Measurements from ENCODE around the gene ATP1A2.

- TF ChIP-seq ZNF704 (tag by site-specific recombination; IDR thresholded peaks at IDR 0.05) (no peak), ZSCAN30 (tag by site-specific recombination; IDR thresholded peaks at IDR 0.05) (no peak), CTCF (tag by site-specific recombination; IDR thresholded peaks at IDR 0.05) (no peak), ZNF639 (tag by site-specific recombination; IDR thresholded peaks at IDR 0.05) (no peak), ZNF426 (tag by site-specific recombination; IDR thresholded peaks at IDR 0.05) (no peak), AEBP2 (tag by site-specific recombination; IDR thresholded peaks at IDR 0.05; ENCODE audit: borderline replicate concordance) (no peak), ZNF157 (tag by site-specific recombination; IDR thresholded peaks at IDR 0.05) (no peak), ZNF239 (tag by site-specific recombination; IDR thresholded peaks at IDR 0.05) (no peak), ZNF530 (tag by site-specific recombination; IDR thresholded peaks at IDR 0.05; ENCODE audit: low read depth) (no peak), TCF7L2 (IDR thresholded peaks at IDR 0.05; ENCODE audit: borderline replicate concordance, low read depth, low read length) (no peak)
Measured at GRCh38 chr1:160166166-160166868, 50.8 kb downstream of the ATP1A2 start.

All from HEK293 (cell line).